Fibroblast of pulmonary artery (primary cell): ENCODE results near the gene WDHD1.
A peak's percentile ranks its signal among the peaks of the same experiment; 100 is the strongest.

Source experiments
- DNase-seq: peaks from one replicate; pipeline ENCODE4 v3.0.0-alpha.2; 2010; ENCODE audit warnings: low read depth
- H3K4me3 ChIP-seq: replicated peaks from 2 replicates; pipeline ENCODE4 v1.5.1; 2011; ENCODE audit warnings: low read depth, mild to moderate bottlenecking, control low read depth, low read length, moderate library complexity
- CTCF ChIP-seq: IDR thresholded peaks from 2 replicates; pipeline ENCODE4 v1.5.1; 2011; ENCODE audit warnings: mild to moderate bottlenecking, control low read depth, low read length, inconsistent platforms; ENCODE audit errors: missing control alignments

The WDHD1 gene

DNA sequence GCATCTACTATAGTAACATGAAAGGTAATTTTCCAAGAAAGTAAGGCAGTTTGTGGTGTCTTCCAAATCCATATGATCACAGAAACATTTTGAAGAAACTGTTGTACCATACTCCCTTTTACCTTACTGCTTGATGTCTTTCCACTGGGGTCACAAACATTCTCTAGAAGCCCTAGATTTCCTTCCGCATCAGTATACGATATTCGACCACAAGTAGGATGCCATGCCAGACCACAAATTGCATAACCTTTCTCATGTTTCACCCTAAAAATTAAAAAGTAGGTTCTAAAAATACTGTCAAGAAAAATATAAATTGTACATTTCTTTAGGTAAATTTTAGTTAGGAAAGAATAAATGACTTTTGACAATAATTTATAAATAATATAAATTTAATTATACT lies 26.5 kb downstream of the WDHD1 start:
- DNase-seq, result peak; percentile 15
- TF ChIP-seq CTCF, result no peak

DNA sequence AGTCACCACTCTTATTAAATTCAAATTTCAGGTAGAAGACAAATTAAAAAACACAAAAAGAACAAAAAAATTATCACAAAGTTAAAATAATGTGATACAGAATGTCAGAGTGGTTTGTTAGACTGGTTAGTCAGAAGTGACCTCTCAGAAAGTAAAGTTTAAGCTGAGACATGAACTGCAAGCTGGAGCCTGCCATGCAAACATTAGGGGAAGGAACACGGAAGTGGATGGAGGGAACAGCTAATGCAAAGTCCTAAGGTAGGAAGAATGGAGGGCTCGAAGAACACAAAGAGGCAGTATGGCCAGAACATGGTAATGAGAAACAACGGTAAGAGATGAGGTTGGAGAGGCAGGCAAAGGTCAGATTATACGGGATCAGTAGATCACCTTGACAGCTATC lies 41.7 kb downstream of the WDHD1 start:
- no peak for TF ChIP-seq CTCF
- H3K4me3 ChIP-seq, result no peak overlapping the region
- DNase-seq, result no peak

More for the DNA sequence above, 26.5 kb downstream of the WDHD1 start:
- H3K4me3 ChIP-seq, result no peak overlapping the region

DNA sequence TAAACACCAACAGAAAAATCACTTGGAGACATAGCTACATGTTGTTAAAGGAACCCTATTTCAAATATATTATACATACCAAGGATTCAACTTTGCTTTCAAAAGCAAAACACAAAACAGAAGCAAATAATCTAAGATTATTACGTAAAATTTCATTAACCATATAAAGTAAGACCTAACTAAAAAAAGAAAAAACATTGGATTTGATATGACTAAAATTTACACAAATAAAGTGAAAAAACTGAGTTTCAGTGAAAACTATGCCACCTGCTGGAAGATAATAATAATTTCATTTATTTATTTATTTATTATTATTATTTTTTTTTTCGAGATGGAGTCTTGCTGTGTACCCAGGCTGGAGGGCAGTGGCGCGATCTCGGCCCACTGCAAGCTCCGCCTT lies 45.2 kb downstream of the WDHD1 start:
- H3K4me3 ChIP-seq, result no peak overlapping the region
- peak; percentile 44 for DNase-seq
- peak; percentile 8 for TF ChIP-seq CTCF

- DNase-seq, result no peak
- no peak for TF ChIP-seq CTCF
- H3K4me3 ChIP-seq, result no peak overlapping the region
Observed at GRCh38 chr14:54979039-54979438, 47.9 kb downstream of the WDHD1 start.

GRCh38 chr14:54976316-54976715 lies 50.6 kb downstream of the WDHD1 start:
- DNase-seq, result peak; percentile 85
- H3K4me3 ChIP-seq, result no peak overlapping the region
- TF ChIP-seq CTCF, result no peak

- no peak for TF ChIP-seq CTCF
- DNase-seq, result peak; percentile 23
Observed at GRCh38 chr14:54975856-54976255, 51.0 kb downstream of the WDHD1 start.

GRCh38 chr14:54974788-54975414 lies 52.0 kb downstream of the WDHD1 start:
- DNase-seq, result no peak
- H3K4me3 ChIP-seq, result no peak overlapping the region
- no peak for TF ChIP-seq CTCF

More at GRCh38 chr14:54975856-54976255, 51.0 kb downstream of the WDHD1 start:
- no peak overlapping the region for H3K4me3 ChIP-seq
